Measurements from ENCODE around the gene RTL1.

DNA sequence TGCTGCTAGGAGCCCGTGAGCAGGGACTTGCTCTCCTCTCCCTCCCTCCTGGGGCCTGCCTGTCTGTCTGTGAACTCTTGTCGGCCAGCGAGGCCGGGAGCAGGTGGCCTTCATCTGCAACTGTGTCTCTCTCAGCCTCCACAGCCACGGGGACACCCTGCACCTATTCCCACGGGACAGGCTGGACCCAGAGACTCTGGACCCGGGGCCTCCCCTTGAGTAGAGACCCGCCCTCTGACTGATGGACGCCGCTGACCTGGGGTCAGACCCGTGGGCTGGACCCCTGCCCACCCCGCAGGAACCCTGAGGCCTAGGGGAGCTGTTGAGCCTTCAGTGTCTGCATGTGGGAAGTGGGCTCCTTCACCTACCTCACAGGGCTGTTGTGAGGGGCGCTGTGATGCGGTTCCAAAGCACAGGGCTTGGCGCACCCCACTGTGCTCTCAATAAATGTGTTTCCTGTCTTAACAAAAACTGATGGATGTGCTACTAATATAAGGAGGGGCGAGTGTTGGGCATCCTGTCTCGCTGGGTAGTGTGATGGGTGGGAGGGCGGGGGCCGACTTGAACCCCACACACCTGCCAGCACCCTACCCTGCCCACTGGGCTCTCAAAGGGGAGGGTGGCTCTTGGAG, 42.9 kb downstream of the RTL1 start:
- TF ChIP-seq CTCF (conservative IDR thresholded peaks at IDR 0.05) (no peak), ZFX (IDR thresholded peaks at IDR 0.05) (no peak)

Data from C4-2B (cell line).